ENCODE results near the gene ZBTB42. TPM values are rescaled to one million over a fixed set of nuclear protein-coding genes. Genes with fewer than 3 reads are reported as not detected.

The ZBTB42 gene
- total RNA-seq, 2 donors from 2014 or later, result 1.3 to 3.0 TPM

- no peaks in the 10 kb centered on the region for H3K36me3 Mint-ChIP-seq
- no peak overlapping the region for H3K27ac Mint-ChIP-seq
- no peak overlapping the region for H3K4me3 Mint-ChIP-seq
- H3K27me3 Mint-ChIP-seq, result no peaks in the 10 kb centered on the region
- DNase-seq (ENCODE audit: low spot score), result no peak
- no peaks in the 10 kb centered on the region for H3K9me3 Mint-ChIP-seq
- ATAC-seq, result no peak
- H3K4me1 Mint-ChIP-seq (ENCODE audit: low read depth in 2 of 2), result peaks cover 0 to 7% of the 10 kb centered on the region in 2 donors
Measured at GRCh38 chr14:104783484-104784217, 17.2 kb upstream of the ZBTB42 start.

GRCh38 chr14:104784218-104784568 lies 16.7 kb upstream of the ZBTB42 start:
- no peak overlapping the region for H3K27ac Mint-ChIP-seq
- no peaks in the 10 kb centered on the region for H3K27me3 Mint-ChIP-seq
- ATAC-seq, result no peak

GRCh38 chr14:104784846-104785707 lies 15.8 kb upstream of the ZBTB42 start:
- Mint-ChIP-seq H3K27ac (no peak overlapping the region), H3K9me3 (no peaks in the 10 kb centered on the region), H3K4me1 (ENCODE audit: low read depth in 2 of 2) (peaks cover 0 to 7% of the 10 kb centered on the region in 2 donors), H3K36me3 (no peaks in the 10 kb centered on the region), H3K27me3 (no peaks in the 10 kb centered on the region), H3K4me3 (no peak overlapping the region)
- ATAC-seq (no peak), DNase-seq (ENCODE audit: low spot score) (no peak)

More at GRCh38 chr14:104784218-104784568, 16.7 kb upstream of the ZBTB42 start:
- H3K36me3 Mint-ChIP-seq, result no peaks in the 10 kb centered on the region
- DNase-seq (ENCODE audit: low spot score), result no peak
- no peaks in the 10 kb centered on the region for H3K9me3 Mint-ChIP-seq
- no peak overlapping the region for H3K4me3 Mint-ChIP-seq
- peaks cover 0 to 7% of the 10 kb centered on the region in 2 donors for H3K4me1 Mint-ChIP-seq (ENCODE audit: low read depth in 2 of 2)

GRCh38 chr14:104785708-104786080 lies 15.2 kb upstream of the ZBTB42 start:
- ATAC-seq, result no peak
- peaks cover 0 to 7% of the 10 kb centered on the region in 2 donors for H3K4me1 Mint-ChIP-seq (ENCODE audit: low read depth in 2 of 2)
- no peak overlapping the region for H3K27ac Mint-ChIP-seq
- H3K27me3 Mint-ChIP-seq, result no peaks in the 10 kb centered on the region
- no peak for DNase-seq (ENCODE audit: low spot score)
- H3K36me3 Mint-ChIP-seq, result no peaks in the 10 kb centered on the region
- no peaks in the 10 kb centered on the region for H3K9me3 Mint-ChIP-seq
- no peak overlapping the region for H3K4me3 Mint-ChIP-seq

GRCh38 chr14:104786091-104786586 lies 14.8 kb upstream of the ZBTB42 start:
- ATAC-seq (peak; percentile 25 to 37), DNase-seq (ENCODE audit: low spot score) (no peak)
- no peaks in the 10 kb centered on the region for H3K9me3 Mint-ChIP-seq
- H3K27ac Mint-ChIP-seq, result no peak overlapping the region
- peaks cover 0 to 7% of the 10 kb centered on the region in 2 donors for H3K4me1 Mint-ChIP-seq (ENCODE audit: low read depth in 2 of 2)
- no peaks in the 10 kb centered on the region for H3K27me3 Mint-ChIP-seq
- H3K36me3 Mint-ChIP-seq, result no peaks in the 10 kb centered on the region
- no peak overlapping the region for H3K4me3 Mint-ChIP-seq

- no peak overlapping the region for H3K4me3 Mint-ChIP-seq
- no peak overlapping the region for H3K27ac Mint-ChIP-seq
- H3K9me3 Mint-ChIP-seq, result no peaks in the 10 kb centered on the region
- no peak for ATAC-seq
- H3K36me3 Mint-ChIP-seq, result no peaks in the 10 kb centered on the region
- no peak for DNase-seq (ENCODE audit: low spot score)
- peaks cover 5 to 10% of the 10 kb centered on the region in 2 donors for H3K4me1 Mint-ChIP-seq (ENCODE audit: low read depth in 2 of 2)
- no peaks in the 10 kb centered on the region for H3K27me3 Mint-ChIP-seq
Measured at GRCh38 chr14:104786726-104787675, 13.9 kb upstream of the ZBTB42 start.

- ATAC-seq (no peak), DNase-seq (ENCODE audit: low spot score) (no peak)
- no peak overlapping the region for H3K4me3 Mint-ChIP-seq
- peaks cover 8 to 13% of the 10 kb centered on the region in 2 donors for H3K4me1 Mint-ChIP-seq (ENCODE audit: low read depth in 2 of 2)
- no peaks in the 10 kb centered on the region for H3K27me3 Mint-ChIP-seq
- no peak overlapping the region for H3K27ac Mint-ChIP-seq
- no peaks in the 10 kb centered on the region for H3K36me3 Mint-ChIP-seq
- no peaks in the 10 kb centered on the region for H3K9me3 Mint-ChIP-seq
Measured at GRCh38 chr14:104787736-104788135, 13.2 kb upstream of the ZBTB42 start.

- Mint-ChIP-seq H3K4me3 (no peak overlapping the region), H3K4me1 (ENCODE audit: low read depth in 2 of 2) (peaks cover 9 to 18% of the 10 kb centered on the region in 2 donors), H3K27ac (no peak overlapping the region), H3K9me3 (no peaks in the 10 kb centered on the region), H3K27me3 (no peaks in the 10 kb centered on the region), H3K36me3 (no peaks in the 10 kb centered on the region)
- ATAC-seq (no peak), DNase-seq (ENCODE audit: low spot score) (no peak)
Measured at GRCh38 chr14:104788161-104788818, 12.6 kb upstream of the ZBTB42 start.

- Mint-ChIP-seq H3K4me3 (no peak overlapping the region), H3K27me3 (no peaks in the 10 kb centered on the region), H3K36me3 (no peaks in the 10 kb centered on the region), H3K4me1 (ENCODE audit: low read depth in 2 of 2) (peaks cover 16 to 25% of the 10 kb centered on the region in 2 donors), H3K9me3 (no peaks in the 10 kb centered on the region), H3K27ac (no peak overlapping the region)
- ATAC-seq, result no peak
- DNase-seq (ENCODE audit: low spot score), result no peak
Measured at GRCh38 chr14:104788873-104789663, 11.8 kb upstream of the ZBTB42 start.

GRCh38 chr14:104789752-104790743 lies 10.9 kb upstream of the ZBTB42 start:
- Mint-ChIP-seq H3K9me3 (no peaks in the 10 kb centered on the region), H3K4me1 (ENCODE audit: low read depth in 2 of 2) (peaks cover 21 to 29% of the 10 kb centered on the region in 2 donors), H3K27ac (no peak overlapping the region), H3K27me3 (no peaks in the 10 kb centered on the region), H3K4me3 (no peak overlapping the region), H3K36me3 (no peaks in the 10 kb centered on the region)
- DNase-seq (ENCODE audit: low spot score), result no peak
- no peak for ATAC-seq

GRCh38 chr14:104791425-104791824 lies 9.5 kb upstream of the ZBTB42 start:
- Mint-ChIP-seq H3K27me3 (no peaks in the 10 kb centered on the region), H3K4me3 (peak overlapping the region; percentile 15), H3K9me3 (no peaks in the 10 kb centered on the region), H3K27ac (no peak overlapping the region), H3K4me1 (ENCODE audit: low read depth in 2 of 2) (peaks cover 21 to 28% of the 10 kb centered on the region in 2 donors), H3K36me3 (no peaks in the 10 kb centered on the region)
- DNase-seq (ENCODE audit: low spot score) (no peak), ATAC-seq (no peak)
